ENCODE data around the gene ACACB.

The ACACB gene

GRCh38 chr12:109281452-109281851 is 165.1 kb downstream of the ACACB start:
- DNase-seq: no peak

GRCh38 chr12:109284392-109284791 is 168.0 kb downstream of the ACACB start:
- no peak for DNase-seq

- no peak for DNase-seq
Observed at GRCh38 chr12:109286252-109286651, 169.9 kb downstream of the ACACB start.

GRCh38 chr12:109286652-109287051 is 170.3 kb downstream of the ACACB start:
- DNase-seq: no peak

GRCh38 chr12:109287181-109287580 is 170.8 kb downstream of the ACACB start:
- no peak for DNase-seq

GRCh38 chr12:109287811-109288469 is 171.6 kb downstream of the ACACB start:
- no peak for DNase-seq

GRCh38 chr12:109288571-109288970 is 172.2 kb downstream of the ACACB start:
- no peak for DNase-seq

- no peak for DNase-seq
Observed at GRCh38 chr12:109289004-109289403, 172.6 kb downstream of the ACACB start.

- DNase-seq: no peak
Observed at GRCh38 chr12:109289551-109289950, 173.2 kb downstream of the ACACB start.

- DNase-seq: no peak
Observed at GRCh38 chr12:109290061-109290460, 173.7 kb downstream of the ACACB start.

- DNase-seq: no peak
Observed at GRCh38 chr12:109291117-109291516, 174.7 kb downstream of the ACACB start.

- no peak for DNase-seq
Observed at GRCh38 chr12:109291521-109292341, 175.3 kb downstream of the ACACB start.

- DNase-seq: no peak
Observed at GRCh38 chr12:109292342-109292711, 175.9 kb downstream of the ACACB start.

- DNase-seq: no peak
Observed at GRCh38 chr12:109293106-109293505, 176.7 kb downstream of the ACACB start.

GRCh38 chr12:109294286-109294796 is 178.0 kb downstream of the ACACB start:
- DNase-seq: no peak

- DNase-seq: no peak
Observed at GRCh38 chr12:109295764-109296425, 179.5 kb downstream of the ACACB start.

- no peak for DNase-seq
Observed at GRCh38 chr12:109296431-109296830, 180.0 kb downstream of the ACACB start.

GRCh38 chr12:109299849-109300248 is 183.5 kb downstream of the ACACB start:
- DNase-seq: no peak

GRCh38 chr12:109301643-109302168 is 185.3 kb downstream of the ACACB start:
- DNase-seq: no peak

GRCh38 chr12:109302358-109302757 is 186.0 kb downstream of the ACACB start:
- DNase-seq: peak in 1 of 2 experiments; percentile 10

GRCh38 chr12:109302770-109303169 is 186.4 kb downstream of the ACACB start:
- no peak for DNase-seq

GRCh38 chr12:109304485-109304884 is 188.1 kb downstream of the ACACB start:
- DNase-seq: no peak

- DNase-seq: no peak
Observed at GRCh38 chr12:109305547-109305946, 189.2 kb downstream of the ACACB start.

Measured in Kasumi-1 (cell line).